GM21515 (cell line): ENCODE measurements around the gene GNG8.

Experiments used
- ATAC-seq: cut with Tn5 transposase; IDR thresholded peaks from one replicate; pipeline ENCODE4 v1.9.1; 2021; ENCODE audit not compliant: unreplicated experiment

GNG8 gene

GRCh38 chr19:46605356-46605821, 30.6 kb downstream of the GNG8 start:
- ATAC-seq = no peak

DNA sequence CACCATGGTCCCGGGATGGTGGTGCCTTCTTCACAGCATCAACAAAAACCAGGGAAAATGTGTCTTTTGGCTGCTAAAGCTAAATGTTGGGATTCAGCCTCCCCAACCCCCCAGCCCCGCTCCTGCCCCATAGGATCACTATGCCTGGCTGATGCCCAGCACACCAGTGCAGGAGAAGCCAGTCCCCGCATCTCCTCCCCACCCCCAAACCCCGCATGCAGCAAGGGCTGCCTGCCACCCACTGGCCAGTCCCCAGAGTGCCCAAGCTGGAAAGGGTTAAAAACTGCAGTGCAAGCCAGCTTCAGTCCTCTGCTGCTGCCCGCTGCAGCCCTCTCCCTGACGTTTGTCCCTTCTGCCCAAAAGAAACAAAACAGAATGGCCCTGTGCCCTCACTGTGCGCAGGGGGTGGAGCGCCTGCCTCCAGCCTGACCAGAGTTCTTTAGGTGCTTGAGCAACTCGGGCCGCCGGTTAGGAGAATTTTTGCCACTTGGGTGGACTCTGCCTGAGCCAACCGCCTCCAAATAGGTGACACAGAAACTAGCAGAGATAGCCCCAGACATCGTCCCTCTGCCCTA, 31.1 kb downstream of the GNG8 start:
- no peak for ATAC-seq

GRCh38 chr19:46603752-46604231, 32.2 kb downstream of the GNG8 start:
- no peak for ATAC-seq

GRCh38 chr19:46603195-46603637, 32.8 kb downstream of the GNG8 start:
- ATAC-seq = no peak

DNA sequence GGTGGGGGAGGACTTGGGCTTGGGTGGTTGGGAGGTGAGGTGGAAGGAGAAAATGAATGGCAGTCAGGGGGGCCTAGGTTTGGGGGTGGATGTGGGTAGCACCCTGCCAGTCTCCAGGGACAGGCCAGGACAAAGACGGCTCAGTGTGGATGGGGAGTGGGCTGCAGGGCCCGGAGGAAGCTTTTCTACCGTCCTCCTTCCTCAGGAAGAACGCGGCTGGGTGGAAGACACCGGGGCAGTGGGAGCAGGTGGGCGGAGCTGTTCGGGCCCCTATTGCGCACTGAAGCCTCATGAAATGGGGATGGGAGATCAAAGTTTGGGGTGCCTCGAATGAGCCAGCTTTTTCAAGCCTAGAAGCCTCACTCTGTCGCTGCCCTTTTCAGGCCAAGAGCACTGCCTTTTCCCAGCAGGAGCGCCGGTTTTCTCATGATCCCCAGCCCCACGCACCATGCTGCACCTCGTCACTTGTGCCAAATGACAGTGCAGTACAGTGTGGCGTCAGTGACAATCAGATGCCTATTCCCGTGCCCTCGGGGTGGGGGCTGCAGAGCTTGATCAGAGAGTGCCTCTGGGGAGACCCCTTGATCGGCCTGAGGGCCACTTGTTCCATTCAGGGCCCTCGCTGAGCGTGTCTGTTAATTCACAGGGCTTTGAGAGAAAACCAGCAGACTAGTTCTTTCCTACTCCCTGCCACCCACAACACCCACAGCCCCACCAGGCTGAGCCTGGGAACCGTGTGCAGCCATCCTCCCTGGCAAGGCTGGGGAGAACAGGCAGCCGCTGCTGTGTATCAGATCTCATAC, 33.4 kb downstream of the GNG8 start:
- no peak for ATAC-seq

DNA sequence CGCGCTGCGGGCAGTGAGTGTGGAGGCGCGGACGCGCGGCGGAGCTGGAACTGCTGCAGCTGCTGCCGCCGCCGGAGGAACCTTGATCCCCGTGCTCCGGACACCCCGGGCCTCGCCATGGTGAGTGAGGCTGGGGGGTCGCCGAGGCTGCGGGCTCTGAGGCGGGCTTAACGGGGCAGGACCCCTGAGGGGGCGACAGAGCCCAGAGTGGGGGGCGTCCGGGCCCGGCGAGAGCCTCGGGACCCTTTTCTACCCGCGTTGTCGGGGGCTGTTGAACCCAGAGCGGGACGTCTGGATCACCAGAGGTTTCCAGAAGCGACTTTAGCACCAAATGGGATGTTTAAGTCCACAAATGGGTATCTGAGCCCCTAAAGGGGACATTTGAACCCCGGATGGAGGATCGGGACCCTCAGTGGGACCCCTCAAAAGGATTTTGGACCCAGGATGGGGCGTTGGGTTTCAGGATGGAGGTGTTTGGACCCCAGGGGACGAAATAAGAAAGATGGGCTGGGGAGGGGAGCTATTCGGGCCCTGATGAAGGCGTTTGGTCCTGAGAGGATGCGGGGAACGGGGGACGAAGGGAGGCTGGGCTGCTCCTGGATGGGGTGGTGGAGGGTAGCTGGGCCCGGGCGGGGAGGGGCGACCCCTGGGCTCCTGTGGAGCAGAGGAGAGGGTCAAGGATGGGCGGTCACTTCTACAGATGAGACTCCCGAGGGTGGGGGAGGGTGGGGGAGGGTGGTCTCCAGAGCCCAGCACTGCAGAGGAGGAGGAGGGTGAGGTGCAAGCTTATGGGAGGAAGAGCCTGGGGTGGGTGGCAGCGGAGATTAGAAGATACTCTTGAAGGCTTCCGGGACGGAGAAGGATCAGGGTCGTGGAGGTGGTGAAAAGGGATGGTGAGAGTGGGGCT, 34.4 kb downstream of the GNG8 start, which contains the start of gene CALM3:
Gene CALM3, plus strand, starts transcription at position 13 of the 907 bp plus-strand sequence. Its CDS starts 105 bp downstream, at position 118.
- ATAC-seq = no peak

DNA sequence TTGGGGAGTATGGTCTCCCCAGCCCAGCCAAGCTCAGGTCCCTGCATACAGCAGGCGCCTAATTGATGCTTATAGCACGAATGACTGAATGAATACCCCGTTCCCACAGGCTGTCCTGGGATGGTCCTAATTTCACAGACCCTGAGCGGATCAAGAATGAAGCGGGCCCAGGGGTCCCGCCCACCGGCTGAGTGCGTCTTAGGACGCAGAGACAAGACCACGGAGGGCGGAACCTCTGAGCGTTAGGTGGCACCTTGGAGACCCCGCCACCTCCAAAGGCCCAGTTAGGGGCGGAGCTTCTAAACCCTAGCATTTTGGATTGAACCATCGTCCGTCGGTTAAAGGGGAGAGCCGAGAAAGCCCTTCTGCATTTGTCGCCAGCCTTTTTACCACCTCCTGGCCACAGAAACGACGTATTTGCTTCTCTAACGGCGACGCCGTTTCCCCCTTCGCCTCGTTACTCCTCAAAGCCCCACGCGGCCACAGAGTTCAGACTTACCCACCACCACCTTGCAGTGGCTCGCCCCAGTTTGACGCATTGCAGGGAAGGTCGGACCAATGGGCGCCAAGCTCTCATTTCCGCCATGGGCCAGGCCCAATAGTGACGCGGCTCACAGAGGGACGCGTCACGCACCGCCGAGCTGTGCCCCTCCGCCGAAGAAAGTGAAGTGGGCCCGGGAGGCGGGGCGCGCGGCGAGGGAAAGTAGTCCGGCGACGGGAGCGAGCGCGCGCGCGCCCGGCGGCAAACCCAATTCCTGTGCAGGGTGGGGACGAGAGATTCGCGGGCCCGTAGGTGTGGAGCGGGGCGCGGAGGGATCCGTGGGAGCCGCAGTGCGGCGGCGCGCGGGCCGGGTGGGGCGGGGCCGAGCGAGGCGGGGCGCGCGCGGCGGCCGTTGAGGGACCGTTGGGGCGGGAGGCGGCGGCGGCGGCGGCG, 35.4 kb downstream of the GNG8 start:
- peak; percentile 74 for ATAC-seq

DNA sequence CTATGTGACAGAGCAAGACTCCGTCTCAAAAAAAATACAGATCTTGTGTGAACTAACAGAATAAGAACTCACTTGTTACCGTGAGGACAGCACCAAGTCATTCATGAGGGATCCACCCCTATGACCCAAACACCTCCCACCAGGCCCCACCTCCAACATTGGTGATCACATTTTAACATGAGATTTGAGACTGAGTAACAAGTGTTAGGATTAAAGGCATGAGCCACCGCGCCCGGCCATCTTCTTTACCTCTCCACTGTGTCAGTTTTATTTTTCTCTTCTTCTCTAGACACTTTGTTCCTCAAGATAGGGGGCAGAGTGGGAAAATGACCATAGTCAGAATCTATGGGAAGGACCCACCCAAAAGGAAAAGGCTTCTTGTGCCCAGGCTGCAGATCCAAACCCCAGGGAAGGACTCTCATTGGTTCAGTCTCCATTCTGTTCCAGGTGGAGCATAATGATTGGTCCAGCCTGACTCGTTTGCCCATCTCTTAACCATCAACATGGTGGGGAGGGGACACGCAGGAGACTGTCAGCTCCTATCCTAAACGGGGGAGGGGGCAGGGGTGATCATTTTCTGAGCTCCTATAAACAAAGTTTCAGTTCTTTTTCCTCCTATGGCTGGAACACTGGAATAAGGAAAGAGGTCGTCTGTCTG, 36.2 kb downstream of the GNG8 start:
- ATAC-seq = no peak

DNA sequence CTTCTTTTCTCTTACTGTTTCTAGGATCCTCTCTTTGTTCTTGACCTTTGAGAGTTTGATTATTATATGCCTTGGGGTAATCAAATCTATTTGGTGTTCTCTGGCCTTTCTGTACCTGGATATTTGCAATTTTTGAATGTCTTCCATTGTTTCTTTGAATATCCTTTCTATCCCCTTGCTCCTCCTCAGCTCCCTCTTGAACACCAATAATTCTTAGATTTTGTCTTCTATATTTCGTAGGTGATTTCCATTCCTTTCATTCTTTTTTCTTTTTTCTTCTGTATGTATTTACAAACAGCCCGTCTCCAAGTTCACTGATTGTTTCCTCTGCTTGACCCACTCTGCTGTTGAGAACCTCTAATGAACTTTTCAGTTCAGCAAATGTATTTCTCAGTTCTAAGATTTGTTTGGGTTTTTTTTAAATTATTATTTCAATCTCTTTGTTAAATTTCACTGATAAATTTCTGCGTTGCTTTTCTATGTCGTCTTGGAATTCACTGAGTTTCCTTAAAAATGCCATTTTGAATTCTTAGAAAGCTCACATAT, 37.6 kb downstream of the GNG8 start:
- ATAC-seq = no peak

DNA sequence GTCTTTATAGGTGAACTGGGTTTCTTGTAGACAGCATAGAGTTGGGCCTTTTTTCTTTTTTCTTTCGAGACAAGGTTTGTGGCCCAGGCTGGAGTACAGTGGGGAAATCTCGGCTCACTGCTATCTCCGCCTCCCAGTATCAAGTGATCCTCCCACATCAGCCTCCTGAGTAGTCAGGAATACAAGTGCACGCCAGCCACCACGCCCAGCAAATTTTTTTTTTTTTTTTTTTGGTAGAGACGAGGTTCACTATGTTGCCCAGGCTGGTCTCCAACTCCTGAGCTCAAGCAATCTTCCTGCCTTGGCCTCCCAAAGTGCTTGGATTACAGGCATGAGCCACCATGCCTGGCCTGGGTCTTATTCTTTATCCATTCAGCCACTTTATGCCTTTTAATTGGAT, 40.0 kb downstream of the GNG8 start:
- ATAC-seq = no peak

DNA sequence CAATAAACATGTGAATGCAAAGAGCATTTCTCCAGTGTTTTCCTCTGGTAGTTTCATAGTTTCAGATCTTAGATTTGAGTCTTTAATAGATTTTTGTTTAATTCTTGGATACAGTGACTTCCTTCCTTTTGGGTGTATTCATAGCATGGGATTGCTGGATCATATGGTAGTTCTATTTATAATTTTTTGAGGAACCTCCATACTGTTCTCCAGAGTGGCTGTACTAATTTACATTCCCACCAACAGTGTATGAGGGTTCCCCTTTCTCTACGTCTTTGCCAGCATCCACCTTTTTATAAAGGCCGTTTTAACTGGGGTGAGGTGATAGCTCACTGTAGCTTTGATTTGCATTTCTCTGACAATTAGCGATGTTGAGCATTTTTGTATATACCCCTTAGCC, 44.1 kb downstream of the GNG8 start:
- ATAC-seq = no peak

DNA sequence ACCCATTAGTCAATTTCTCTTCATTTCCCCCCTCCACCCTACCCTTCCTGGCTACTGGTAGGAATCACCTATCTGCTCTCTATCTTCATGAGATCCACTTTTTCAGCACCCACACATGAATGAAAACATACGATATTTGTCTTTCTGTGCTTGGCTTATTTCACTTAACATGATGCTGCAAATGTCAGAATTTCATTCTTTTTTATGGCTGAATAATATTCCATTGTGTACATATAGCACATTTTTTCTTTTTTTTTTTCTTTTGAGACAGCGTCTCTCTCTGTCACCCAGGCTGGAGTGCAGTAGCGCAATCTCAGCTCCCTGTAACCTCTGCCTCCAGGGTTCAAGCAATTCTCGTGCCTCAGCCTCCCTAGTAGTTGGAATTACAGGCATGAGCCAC, 44.7 kb downstream of the GNG8 start:
- no peak for ATAC-seq

GRCh38 chr19:46587861-46588260, 48.1 kb downstream of the GNG8 start:
- ATAC-seq = no peak

DNA sequence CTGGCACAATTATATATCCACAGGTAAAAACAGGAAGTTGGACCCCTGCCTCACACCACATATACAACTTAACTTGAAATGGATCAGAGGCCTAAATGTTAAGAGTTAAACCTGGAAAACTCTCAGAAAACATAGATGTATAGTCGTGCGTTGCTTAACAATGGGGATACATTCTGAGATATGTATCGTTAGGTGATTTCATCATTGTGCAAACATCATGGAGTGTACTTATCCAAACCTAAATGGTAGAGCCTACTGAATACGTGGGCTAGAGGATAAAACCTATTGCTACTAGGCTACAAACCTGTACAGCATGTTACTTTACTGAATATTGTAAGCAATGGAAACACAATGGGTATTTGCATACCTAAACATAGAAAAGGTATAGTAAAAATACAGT, 49.7 kb downstream of the GNG8 start:
- ATAC-seq = no peak

DNA sequence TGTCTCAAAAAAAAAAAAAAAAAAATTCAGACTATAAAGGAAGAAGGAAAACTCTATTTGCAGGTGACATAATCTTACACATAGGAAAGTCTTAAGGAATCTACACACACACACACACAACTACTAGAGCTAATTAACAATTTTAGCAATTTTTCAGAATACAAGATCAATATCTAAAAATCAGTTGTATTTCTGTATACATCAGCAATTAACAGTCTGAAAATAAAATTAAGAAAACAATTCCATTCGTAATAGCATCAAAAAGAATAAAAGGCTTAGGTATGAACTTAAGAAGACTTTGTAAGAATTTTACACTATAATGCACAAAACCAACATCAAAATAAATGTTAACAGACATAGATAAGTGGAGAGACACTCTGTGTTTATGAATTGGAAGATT, 50.5 kb downstream of the GNG8 start:
- ATAC-seq = no peak
